ENCODE measurements around the gene GSE1. TPM values are rescaled to one million over a fixed set of nuclear protein-coding genes. Genes with fewer than 3 reads are reported as not detected.

The GSE1 gene
- total and polyA plus RNA-seq, 9 of the 15 experiments (the other 6 are each of a cell fraction or from before 2014, with no cell fraction given), result 12.2 to 244 (median 57.9) TPM

- TF ChIP-seq REST (IDR thresholded peaks at IDR 0.05; ENCODE audit: borderline replicate concordance), result peak; percentile 29; the same call in 1 of the 2 replicates
- TF ChIP-seq REST (CRISPR knock-in tag; IDR thresholded peaks at IDR 0.05; ENCODE audit: low read depth), result no peak
- no peak for TF ChIP-seq FOS (IDR thresholded peaks at IDR 0.05; ENCODE audit: extremely low read depth, insufficient read length)
- peak; percentile 83; the same call in 1 of the 2 replicates for TF ChIP-seq XRCC5 (IDR thresholded peaks at IDR 0.05; ENCODE audit: low read depth, low read length)
- TF ChIP-seq ZFX (CRISPR knock-in tag; IDR thresholded peaks at IDR 0.05), result 0 out of 2 replicates have a peak, but pooled peaks have one; percentile 29
- TF ChIP-seq MYNN (IDR thresholded peaks at IDR 0.05), result peak; percentile 32; the same call in 1 of the 2 replicates
- no peak for TF ChIP-seq MYNN (CRISPR knock-in tag; IDR thresholded peaks at IDR 0.05)
- peak; percentile 51 for TF ChIP-seq POLR2G (IDR thresholded peaks at IDR 0.05; ENCODE audit: low read depth, low read length)
- TF ChIP-seq MED1 (CRISPR knock-in tag; IDR thresholded peaks at IDR 0.05; ENCODE audit: borderline replicate concordance), result no peak
- TF ChIP-seq YY1 (IDR thresholded peaks at IDR 0.05; ENCODE audit: borderline replicate concordance in 1 of 3, control insufficient read depth in 1 of 3, extremely low read depth in 1 of 3, insufficient read depth in 3 of 3, insufficient read length in 1 of 3, insufficient replicate concordance in 2 of 3, low read depth in 1 of 3, low read length in 2 of 3), result peak in 1 of 3 experiments; percentile 15
- no peak for TF ChIP-seq CBFA2T3 (IDR thresholded peaks at IDR 0.05)
- peak; percentile 51; the same call in 1 of the 2 replicates for TF ChIP-seq RB1 (IDR thresholded peaks at IDR 0.05; ENCODE audit: low read depth)
- TF ChIP-seq TBL1XR1 (IDR thresholded peaks at IDR 0.05; ENCODE audit: low read length in 2 of 2), result no peak
- TF ChIP-seq ZNF324 (CRISPR knock-in tag; IDR thresholded peaks at IDR 0.05), result no peak
- no peak for TF ChIP-seq TGIF2 (CRISPR knock-in tag; IDR thresholded peaks at IDR 0.05)
- no peak for TF ChIP-seq E2F6 (IDR thresholded peaks at IDR 0.05; ENCODE audit: borderline replicate concordance in 1 of 2, extremely low read depth in 1 of 2, insufficient read depth in 1 of 2, insufficient read length in 1 of 2, low read depth in 1 of 2, low read length in 1 of 2, poor library complexity in 1 of 2, severe bottlenecking in 1 of 2)
- no peak for TF ChIP-seq ZNF511 (CRISPR knock-in tag; IDR thresholded peaks at IDR 0.05)
- TF ChIP-seq RBBP5 (IDR thresholded peaks at IDR 0.05; ENCODE audit: borderline replicate concordance, insufficient read depth, low read length, poor library complexity, severe bottlenecking), result no peak
These were observed 46.8 kb downstream of the GSE1 start (continued) for GRCh38 chr16:85659805-85660511.
